Spinal cord (tissue), 10 donors: ENCODE results near the gene BACH1. TPM values are rescaled to one million over a fixed set of nuclear protein-coding genes. Genes with fewer than 3 reads are reported as not detected.
"Not testable (repeated sequence)": the region's sequence is repeated elsewhere in the genome, so short reads cannot be mapped to it uniquely, and the experiment has no call there.

Source experiments
- DNase-seq, 6 donors: peaks; one replicate each; pipeline versions ENCODE4 v3.0.0 to v3.0.0-alpha.2; 2013 to 2015; ENCODE audit warnings: low spot score in 6 of 6, low read depth in 4 of 6
- H3K27ac ChIP-seq: one replicate; pipeline ENCODE4 v1.5.1; 2013; ENCODE audit warnings: low read depth, low read length, control low read depth
- H3K27me3 ChIP-seq: one replicate; pipeline ENCODE4 v1.6.1; 2013; ENCODE audit warnings: low read length; ENCODE audit not compliant: control insufficient read depth, insufficient read depth
- H3K36me3 ChIP-seq: one replicate; pipeline ENCODE4 v1.6.1; 2013; ENCODE audit warnings: low read length; ENCODE audit not compliant: control insufficient read depth, insufficient read depth
- H3K4me1 ChIP-seq: one replicate; pipeline ENCODE4 v1.6.1; 2013; ENCODE audit warnings: low read length; ENCODE audit not compliant: control insufficient read depth, insufficient read depth
- H3K4me3 ChIP-seq: one replicate; pipeline ENCODE4 v1.5.1; 2013; ENCODE audit warnings: low read depth, low read length, control low read depth
- H3K9me3 ChIP-seq: one replicate; pipeline ENCODE4 v1.6.1; 2013; ENCODE audit warnings: low read length; ENCODE audit not compliant: control insufficient read depth, insufficient read depth
- WGBS: methylation state at CpG from one replicate; pipeline ENCODE4 v1.1.5; 2013; ENCODE audit warnings: missing lambda C conversion rate; ENCODE audit not compliant: insufficient coverage; 5-methylcytosine and 5-hydroxymethylcytosine counted together
- long read RNA-seq, 4 donors: transcript quantifications; one replicate each; lab custom pipeline, GENCODE V29; 2026
- polyA plus RNA-seq, 2 donors: library from polyadenylated mRNA; unstranded; fragments of 120-200 nt; gene quantifications; one replicate each; pipeline ENCODE4 v1.2.1, GENCODE V29; 2013; ENCODE audit not compliant: insufficient read length in 2 of 2
- total RNA-seq, 2 donors: library from RNA; depleted of rRNA in 1 of 2; stranded (reverse); fragments of 120-200 nt in 1 of 2; fragments of >200 nt in 1 of 2; gene quantifications; one replicate each; pipeline versions ENCODE4 v1.2.3 to v1.2.4, GENCODE V29; 2013 to 2014
- donor health status: healthy.

Gene BACH1
- total RNA-seq (100 to 1,000 TPM in 1 of 2 donors, 10 to 100 TPM in 1; 66.1 to 101 TPM), polyA plus RNA-seq (10 to 100 TPM; 18.6 to 22.0 TPM)
- long read RNA-seq, donor 1, partial matches to known transcripts: 0 of 1 reads
- long read RNA-seq, donor 1, other reads (novel, unspliced or antisense): 0 of 1 reads
- long read RNA-seq, donor 2, partial matches to known transcripts: 0 of 1 reads
- long read RNA-seq, donor 2, other reads (novel, unspliced or antisense): 0 of 1 reads
- long read RNA-seq, donor 3, full-length matches to known transcripts: 1 of 1 reads
- long read RNA-seq, donor 3, partial matches to known transcripts: 0 of 1 reads
- long read RNA-seq, donor 3, other reads (novel, unspliced or antisense): 0 of 1 reads
- long read RNA-seq, donor 4, full-length matches to known transcripts: 3 of 9 reads
- long read RNA-seq, donor 4, partial matches to known transcripts: 6 of 9 reads
- long read RNA-seq, donor 4, other reads (novel, unspliced or antisense): 0 of 9 reads

DNA sequence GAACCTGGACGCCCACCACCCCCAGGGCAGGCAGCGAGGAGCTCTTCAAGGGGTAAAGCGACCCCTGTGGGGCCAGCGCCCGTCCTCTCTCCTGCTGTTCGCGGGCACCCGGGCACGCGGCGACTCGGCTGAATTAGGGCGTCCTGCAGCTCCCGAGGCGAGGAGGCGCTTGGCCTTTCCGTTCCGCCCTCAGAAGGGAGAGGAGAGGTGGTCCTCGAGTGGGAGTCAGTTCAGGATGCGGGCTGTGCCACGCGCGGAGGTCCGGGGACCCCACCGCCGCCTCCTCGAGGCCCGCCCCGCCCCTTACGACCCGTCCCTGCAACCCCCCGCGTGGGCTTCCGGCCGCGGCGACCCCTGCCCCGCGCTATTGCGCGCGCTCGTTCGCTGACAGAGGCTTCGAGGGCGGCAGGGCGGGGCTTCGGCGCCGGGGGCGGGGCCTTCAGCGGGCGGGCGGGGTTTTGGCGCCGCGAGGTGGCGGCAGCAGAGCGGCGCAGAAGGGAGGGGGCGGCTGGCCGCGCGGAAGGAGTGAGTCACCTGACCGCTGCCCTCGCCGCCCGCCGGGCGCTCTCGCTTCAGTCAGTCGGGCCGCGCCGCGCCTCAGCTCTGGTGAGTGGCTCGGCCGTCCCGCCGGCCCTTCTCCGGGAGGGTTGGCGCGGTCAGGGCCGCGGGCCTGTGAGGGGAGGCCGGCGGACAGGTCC, at the start of gene BACH1:
BACH1 (plus strand) TSS at position 575 of the 698 bp plus-strand sequence. CDS start 22,359 bp downstream, outside the sequence.
- whole genome bisulfite sequencing: 1% methylated on average over 87 of the region's 87 CpGs
- peak within 1 kb of the TSS; percentile 82 for H3K27ac ChIP-seq
- H3K36me3 ChIP-seq: no peaks in the 10 kb centered on the region

DNA sequence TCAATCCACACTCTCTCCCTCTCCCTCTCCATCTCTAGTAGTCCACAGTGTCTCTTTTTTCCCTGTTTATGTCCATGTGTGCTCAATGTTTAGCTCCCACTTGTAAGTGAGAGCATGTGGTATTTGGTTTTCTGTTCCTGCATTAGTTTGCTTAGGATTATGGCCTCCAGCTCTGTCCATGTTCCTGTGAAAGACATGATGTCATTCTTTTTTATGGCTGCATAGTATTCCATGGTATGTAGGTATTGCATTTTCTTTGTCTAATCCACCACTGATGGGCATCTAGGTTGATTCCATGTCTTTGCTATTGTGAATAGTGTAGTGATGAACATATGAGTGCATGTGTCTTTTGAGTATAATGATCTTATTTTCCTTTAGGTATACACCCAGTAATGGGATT, 49.4 kb upstream of the BACH1 start:
- not testable (repeated sequence) for H3K9me3 ChIP-seq, H3K27me3 ChIP-seq, DNase-seq, H3K4me3 ChIP-seq, H3K36me3 ChIP-seq, H3K4me1 ChIP-seq, H3K27ac ChIP-seq

More for the DNA sequence above, at the start of gene BACH1:
- Histone ChIP-seq H3K4me3 (peak within 1 kb of the TSS; percentile 79), H3K9me3 (no peaks in the 10 kb centered on the region), H3K27me3 (no peaks in the 10 kb centered on the region), H3K4me1 (peaks cover 8% of the 10 kb centered on the region)
- peak; percentile 41 to 95 (median 78) for DNase-seq

DNA sequence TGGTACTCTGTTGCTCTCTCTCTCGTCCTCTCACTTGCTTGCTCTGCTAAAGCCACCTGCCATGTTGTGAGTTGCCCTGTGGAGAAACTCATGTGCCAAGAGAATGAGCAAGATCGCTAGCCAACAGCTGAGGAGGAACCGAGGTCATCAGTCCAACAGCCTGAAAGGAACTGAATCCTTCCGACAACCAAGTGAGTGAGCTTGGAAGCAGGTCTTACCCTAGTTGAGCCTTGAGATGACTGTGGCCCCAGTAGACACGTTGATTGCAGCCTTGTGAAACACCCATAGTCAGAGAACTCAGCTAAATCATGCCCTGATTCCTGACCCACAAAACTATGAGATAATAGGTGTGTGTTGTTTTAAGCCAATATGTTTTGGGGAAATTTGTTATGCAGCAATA, 48.1 kb upstream of the BACH1 start:
- no peaks in the 10 kb centered on the region for H3K4me1 ChIP-seq

DNA sequence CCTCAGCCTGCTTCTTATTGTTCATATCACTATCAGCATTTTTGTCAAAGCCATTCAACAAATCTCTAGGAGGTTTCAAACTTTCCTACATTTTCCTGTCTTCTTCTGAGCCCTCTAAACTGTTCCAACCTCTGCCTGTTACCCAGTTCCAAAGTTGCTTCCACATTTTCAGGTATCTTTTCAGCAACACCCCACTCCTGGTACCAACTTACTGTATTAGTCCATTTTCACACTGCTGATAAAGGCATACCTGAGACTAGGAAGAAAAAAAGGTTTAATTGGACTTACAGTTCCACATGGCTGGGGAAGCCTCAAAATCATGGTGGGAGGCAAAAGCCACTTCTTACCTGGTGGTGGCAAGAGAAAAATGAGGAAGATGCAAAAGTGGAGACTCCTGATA, 44.9 kb upstream of the BACH1 start:
- H3K27ac ChIP-seq, H3K4me1 ChIP-seq, H3K4me3 ChIP-seq, H3K9me3 ChIP-seq, H3K27me3 ChIP-seq, DNase-seq, H3K36me3 ChIP-seq: not testable (repeated sequence)

More for the DNA sequence above, 48.1 kb upstream of the BACH1 start:
- Histone ChIP-seq H3K4me3 (no peak overlapping the region), H3K27ac (no peak overlapping the region), H3K9me3 (peaks cover 3% of the 10 kb centered on the region), H3K27me3 (no peaks in the 10 kb centered on the region), H3K36me3 (no peaks in the 10 kb centered on the region)
- no peak for DNase-seq
- WGBS: 89% methylated on average over 4 of the region's 5 CpGs

DNA sequence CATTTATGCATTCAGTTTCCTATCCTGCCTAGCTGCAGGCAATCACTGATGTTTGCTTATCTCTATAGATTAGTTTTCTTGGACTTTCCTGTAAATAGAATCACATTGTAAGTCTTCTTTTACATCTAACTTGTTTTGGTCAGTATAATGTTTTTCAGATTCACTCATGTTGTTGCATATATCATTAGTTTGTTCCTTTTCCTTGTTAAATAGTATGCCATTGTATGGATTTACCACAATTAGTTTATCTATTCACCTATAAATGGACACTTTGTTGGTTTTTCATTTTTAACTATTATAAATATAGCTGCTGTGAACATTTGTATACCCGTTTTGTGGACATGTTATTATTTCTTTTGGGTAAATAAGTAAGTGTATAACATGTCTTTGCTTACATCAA, 44.2 kb upstream of the BACH1 start:
- H3K4me3 ChIP-seq: no peak overlapping the region
- no peak overlapping the region for H3K27ac ChIP-seq
- H3K9me3 ChIP-seq: peaks cover 3% of the 10 kb centered on the region
- no CpG with 5 or more reads among the region's 1 CpG for WGBS
- H3K4me1 ChIP-seq: no peaks in the 10 kb centered on the region
- DNase-seq: no peak
- no peaks in the 10 kb centered on the region for H3K36me3 ChIP-seq
- H3K27me3 ChIP-seq: no peaks in the 10 kb centered on the region

DNA sequence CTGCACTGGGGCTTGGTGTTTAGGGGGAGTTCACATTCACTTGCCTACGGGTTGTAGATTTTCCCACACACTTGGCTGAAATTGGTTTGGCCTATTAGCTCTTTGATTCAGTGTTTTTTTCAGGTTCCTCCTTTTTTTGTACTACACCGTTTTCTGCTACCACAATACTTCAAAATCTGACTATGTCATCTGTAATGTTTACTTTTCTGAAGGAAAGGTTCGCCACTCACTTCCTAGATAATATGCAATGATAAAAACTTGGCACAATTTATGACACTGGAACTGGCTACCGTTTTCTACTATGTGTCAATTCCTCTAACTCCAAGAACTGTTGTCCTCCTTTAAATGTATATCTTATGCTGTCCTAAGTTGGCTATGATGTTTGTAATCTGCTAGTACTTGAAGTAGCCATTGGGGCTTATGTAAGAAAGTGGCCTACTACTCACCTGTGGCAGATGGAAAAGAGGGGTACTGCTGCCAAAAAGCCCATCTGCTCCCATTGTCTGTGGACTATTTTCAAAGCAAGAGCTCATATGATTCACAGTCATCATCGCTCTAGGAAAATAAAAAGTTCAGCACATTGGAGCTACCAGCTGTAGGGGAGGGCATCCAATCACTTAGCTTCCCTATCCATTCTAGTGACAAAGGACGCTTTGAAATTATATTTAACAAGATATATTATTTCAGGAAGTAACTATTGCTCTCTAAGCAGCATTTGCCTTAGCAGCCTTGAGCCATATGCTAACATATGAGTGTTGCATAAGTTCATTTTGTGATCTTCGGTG, 42.4 kb upstream of the BACH1 start:
- no peak overlapping the region for H3K27ac ChIP-seq
- no CpG with 5 or more reads among the region's 7 CpGs for WGBS
- DNase-seq: peak in 1 of 6 donors; percentile 6

DNA sequence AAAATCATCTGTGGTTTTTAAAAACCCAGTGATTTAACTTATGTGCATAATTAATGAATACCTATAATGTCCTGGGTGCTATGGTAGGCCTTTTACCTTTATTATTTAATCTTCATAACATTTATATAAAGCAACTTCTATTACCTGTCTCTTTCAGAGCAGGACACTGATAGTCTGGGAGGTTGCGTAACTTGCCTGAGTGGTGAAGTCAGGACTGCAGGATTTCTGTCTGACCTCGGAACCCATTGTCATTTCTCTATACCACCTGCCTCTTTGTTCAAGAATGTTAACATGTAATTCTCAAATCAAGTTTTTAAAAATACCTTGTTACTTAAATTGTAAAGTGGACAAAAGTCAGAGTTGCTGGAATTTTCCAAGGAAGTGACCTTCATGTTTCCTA, 41.0 kb upstream of the BACH1 start:
- WGBS: no CpG with 5 or more reads among the region's 2 CpGs
- H3K27me3 ChIP-seq: no peaks in the 10 kb centered on the region
- DNase-seq: no peak
- no peaks in the 10 kb centered on the region for H3K36me3 ChIP-seq
- H3K4me1 ChIP-seq: no peaks in the 10 kb centered on the region
- H3K4me3 ChIP-seq: no peak overlapping the region
- peaks cover 3% of the 10 kb centered on the region for H3K9me3 ChIP-seq
- H3K27ac ChIP-seq: no peak overlapping the region

More for the DNA sequence above, 42.4 kb upstream of the BACH1 start:
- Histone ChIP-seq H3K4me3 (no peak overlapping the region), H3K27me3 (no peaks in the 10 kb centered on the region), H3K36me3 (no peaks in the 10 kb centered on the region), H3K4me1 (no peaks in the 10 kb centered on the region), H3K9me3 (peaks cover 3% of the 10 kb centered on the region)

DNA sequence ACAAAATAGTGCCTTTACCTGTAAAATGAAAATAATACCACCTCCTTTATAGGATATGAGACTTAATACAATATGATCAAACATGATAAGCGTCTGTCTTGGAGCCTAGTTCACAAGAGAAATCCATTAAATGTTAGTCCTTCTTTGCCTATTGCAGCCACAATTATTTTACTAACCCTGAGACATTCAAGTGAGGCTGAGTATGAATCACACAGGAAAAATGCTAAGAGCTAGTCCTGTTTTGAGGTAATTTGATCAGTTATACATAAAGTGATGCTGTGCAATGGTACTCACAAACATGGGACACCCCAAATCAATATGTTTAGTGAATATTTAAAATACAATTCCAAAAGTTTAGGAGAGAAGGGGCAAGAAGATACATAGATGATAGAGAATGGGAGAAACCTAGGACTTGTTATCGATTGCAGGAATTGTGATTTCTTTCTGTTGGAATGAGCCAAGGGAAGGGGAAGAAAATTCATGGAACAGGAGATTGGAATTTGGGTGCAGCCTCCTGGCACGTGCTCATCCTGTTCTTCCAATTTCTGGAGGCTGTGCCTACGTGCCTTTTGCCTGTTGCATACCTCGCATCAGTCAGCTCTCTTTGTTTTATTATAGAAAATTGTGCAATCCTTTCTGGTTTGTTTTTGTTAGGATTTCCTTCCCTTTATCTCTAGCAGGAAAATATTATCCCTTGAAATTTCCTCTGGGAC, 39.9 kb upstream of the BACH1 start:
- H3K36me3 ChIP-seq: no peaks in the 10 kb centered on the region
- peak in 1 of 6 donors; percentile 9 for DNase-seq
- no peaks in the 10 kb centered on the region for H3K4me1 ChIP-seq
- peaks cover 3% of the 10 kb centered on the region for H3K9me3 ChIP-seq
- no peaks in the 10 kb centered on the region for H3K27me3 ChIP-seq
- H3K4me3 ChIP-seq: no peak overlapping the region
- WGBS: 70% methylated on average over 2 of the region's 5 CpGs
- no peak overlapping the region for H3K27ac ChIP-seq

DNA sequence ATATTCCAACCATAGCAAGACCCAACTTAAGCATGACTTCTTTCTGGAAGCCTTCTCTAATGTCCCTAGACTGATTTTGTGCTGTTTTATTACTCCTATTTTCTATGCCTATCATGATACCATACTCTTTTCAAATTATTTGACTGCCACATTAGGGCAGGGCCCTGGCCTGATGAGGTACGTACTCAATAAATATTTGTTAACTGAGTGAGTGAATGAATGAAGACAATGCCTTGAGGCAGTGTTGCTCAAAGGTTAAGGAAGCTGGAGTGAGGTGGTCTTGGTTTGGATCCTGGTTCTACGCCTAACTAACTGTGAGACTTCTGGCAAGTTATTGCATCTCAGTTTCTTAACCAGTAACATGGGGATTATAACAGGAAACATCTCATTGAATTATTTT, 38.3 kb upstream of the BACH1 start:
- Histone ChIP-seq H3K27ac (no peak overlapping the region), H3K4me1 (no peaks in the 10 kb centered on the region), H3K27me3 (no peaks in the 10 kb centered on the region), H3K9me3 (no peaks in the 10 kb centered on the region), H3K36me3 (no peaks in the 10 kb centered on the region), H3K4me3 (no peak overlapping the region)
- DNase-seq: no peak
- WGBS: 100% methylated on average over 1 of the region's 2 CpGs
